ENCODE results near the gene CMAS.

CMAS gene

DNA sequence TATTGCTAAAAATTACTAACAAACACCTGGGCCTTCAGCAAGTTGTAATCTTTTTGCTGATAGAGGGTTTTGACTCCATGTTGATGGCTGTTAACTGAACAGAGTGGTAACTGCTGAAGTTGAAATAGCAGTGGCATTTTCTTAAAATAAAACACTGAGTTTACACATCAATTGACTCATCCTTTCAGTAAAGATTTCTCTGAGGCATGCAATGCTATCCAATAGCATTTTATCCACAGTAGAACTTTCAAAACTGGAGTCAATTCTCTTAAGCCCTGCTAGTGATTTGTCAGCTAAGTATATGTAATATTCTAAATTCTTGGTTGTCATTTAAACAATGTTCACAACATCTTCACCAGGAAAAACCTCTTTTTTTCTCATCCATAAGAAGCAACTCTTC lies 59.5 kb downstream of the CMAS start:
- FAIRE-seq, result no peak
- TF ChIP-seq, protein P1, sequence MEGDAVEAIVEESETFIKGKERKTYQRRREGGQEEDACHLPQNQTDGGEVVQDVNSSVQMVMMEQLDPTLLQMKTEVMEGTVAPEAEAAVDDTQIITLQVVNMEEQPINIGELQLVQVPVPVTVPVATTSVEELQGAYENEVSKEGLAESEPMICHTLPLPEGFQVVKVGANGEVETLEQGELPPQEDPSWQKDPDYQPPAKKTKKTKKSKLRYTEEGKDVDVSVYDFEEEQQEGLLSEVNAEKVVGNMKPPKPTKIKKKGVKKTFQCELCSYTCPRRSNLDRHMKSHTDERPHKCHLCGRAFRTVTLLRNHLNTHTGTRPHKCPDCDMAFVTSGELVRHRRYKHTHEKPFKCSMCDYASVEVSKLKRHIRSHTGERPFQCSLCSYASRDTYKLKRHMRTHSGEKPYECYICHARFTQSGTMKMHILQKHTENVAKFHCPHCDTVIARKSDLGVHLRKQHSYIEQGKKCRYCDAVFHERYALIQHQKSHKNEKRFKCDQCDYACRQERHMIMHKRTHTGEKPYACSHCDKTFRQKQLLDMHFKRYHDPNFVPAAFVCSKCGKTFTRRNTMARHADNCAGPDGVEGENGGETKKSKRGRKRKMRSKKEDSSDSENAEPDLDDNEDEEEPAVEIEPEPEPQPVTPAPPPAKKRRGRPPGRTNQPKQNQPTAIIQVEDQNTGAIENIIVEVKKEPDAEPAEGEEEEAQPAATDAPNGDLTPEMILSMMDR (IDR thresholded peaks at IDR 0.05; ENCODE audit: insufficient read depth, missing control alignments), result no peak
- no peak for DNase-seq (ENCODE audit: insufficient read length, low spot score)

DNA sequence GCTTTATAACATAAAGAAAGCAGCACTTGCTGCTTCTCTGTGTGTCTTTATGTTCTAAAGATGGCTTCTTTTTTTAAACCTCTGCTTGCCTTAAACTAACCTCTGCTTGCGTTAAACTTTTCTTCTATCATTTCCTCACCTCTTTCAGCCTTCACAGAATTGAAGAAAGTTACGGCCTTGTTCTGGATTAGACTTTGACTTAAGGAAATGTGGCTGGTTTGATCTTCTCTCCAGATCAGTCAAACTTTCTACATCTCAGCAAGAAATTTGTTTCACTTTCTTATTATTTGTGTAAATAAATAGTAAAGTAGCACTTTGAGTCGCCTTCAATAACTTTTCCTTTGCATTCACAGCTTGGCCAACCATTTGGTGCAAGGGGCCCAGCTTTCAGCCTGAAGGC lies 64.2 kb downstream of the CMAS start:
- DNase-seq (ENCODE audit: insufficient read length, low spot score), result no peak
- TF ChIP-seq, protein P1 (IDR thresholded peaks at IDR 0.05; ENCODE audit: insufficient read depth, missing control alignments), result no peak
- FAIRE-seq, result no peak
